ENCODE measurements around the gene RTF2. TPM values are rescaled to one million over a fixed set of nuclear protein-coding genes. Genes with fewer than 3 reads are reported as not detected.

RTF2 gene
- total and polyA plus RNA-seq, 2 of the 13 experiments (the other 11 are each of a cell fraction or from before 2014, with no cell fraction given): 81.8 to 142 TPM

- TF ChIP-seq ZNF891 (CRISPR knock-in tag; IDR thresholded peaks at IDR 0.05) (no peak), ZNF556 (CRISPR knock-in tag; IDR thresholded peaks at IDR 0.05; ENCODE audit: borderline replicate concordance) (no peak), ATF3 (CRISPR knock-in tag; IDR thresholded peaks at IDR 0.05) (peak; percentile 41; the same call in 1 of the 2 replicates), NR2F1 (CRISPR knock-in tag; IDR thresholded peaks at IDR 0.05) (no peak), RBM22 (optimal IDR thresholded peaks at IDR 0.05; ENCODE audit: low read length) (no peak), MAFK (conservative IDR thresholded peaks at IDR 0.05 in 1 of 2, IDR thresholded peaks at IDR 0.05 in 1 of 2; ENCODE audit: low read length in 2 of 2) (peak; percentile 61 to 65; a peak in 3 of 4 replicates), KLF9 (CRISPR knock-in tag; IDR thresholded peaks at IDR 0.05; ENCODE audit: low read depth) (no peak), FOXO1 (CRISPR knock-in tag; IDR thresholded peaks at IDR 0.05) (no peak), ZMYM2 (CRISPR knock-in tag; IDR thresholded peaks at IDR 0.05) (no peak), CEBPG (CRISPR knock-in tag; IDR thresholded peaks at IDR 0.05) (no peak), GMEB2 (CRISPR knock-in tag; IDR thresholded peaks at IDR 0.05; ENCODE audit: low read depth) (no peak), MXD1 (CRISPR knock-in tag; IDR thresholded peaks at IDR 0.05) (no peak), TBX3 (IDR thresholded peaks at IDR 0.05; ENCODE audit: borderline replicate concordance) (0 out of 2 replicates have a peak, but pooled peaks have one; percentile 11), RCOR2 (CRISPR knock-in tag; IDR thresholded peaks at IDR 0.05) (no peak), ZBTB10 (CRISPR knock-in tag; IDR thresholded peaks at IDR 0.05; ENCODE audit: borderline replicate concordance) (no peak), NCOA1 (CRISPR knock-in tag; IDR thresholded peaks at IDR 0.05) (no peak), GFI1 (CRISPR knock-in tag; IDR thresholded peaks at IDR 0.05; ENCODE audit: borderline replicate concordance) (no peak), ZNF784 (CRISPR knock-in tag; IDR thresholded peaks at IDR 0.05; ENCODE audit: borderline replicate concordance) (no peak), TFDP2 (CRISPR knock-in tag; IDR thresholded peaks at IDR 0.05) (no peak), KDM5A (IDR thresholded peaks at IDR 0.05; ENCODE audit: borderline replicate concordance, low read length) (no peak), ZNF335 (CRISPR knock-in tag; IDR thresholded peaks at IDR 0.05) (peak; percentile 30; the same call in 1 of the 2 replicates), HES4 (CRISPR knock-in tag; IDR thresholded peaks at IDR 0.05; ENCODE audit: borderline replicate concordance) (no peak)
These were observed 86.4 kb downstream of the RTF2 start (continued) for GRCh38 chr20:56554869-56555268.
